Epithelial cell of esophagus (primary cell): ENCODE measurements around the gene CYB5A.

Source experiments
- DNase-seq: peaks from one replicate; pipeline ENCODE4 v3.0.0; 2010; ENCODE audit warnings: low read depth
- H3K4me3 ChIP-seq: 2 replicates; pipeline ENCODE4 v1.5.1; 2011; ENCODE audit warnings: mild to moderate bottlenecking, low read length, control low read depth
- TF ChIP-seq, protein P1 (sequence below): IDR thresholded peaks from 2 replicates; pipeline ENCODE4 v1.5.1; 2011; ENCODE audit warnings: low read depth, mild to moderate bottlenecking, low read length, control low read depth, inconsistent platforms; ENCODE audit not compliant: insufficient read depth; ENCODE audit errors: missing control alignments

Gene CYB5A

DNA sequence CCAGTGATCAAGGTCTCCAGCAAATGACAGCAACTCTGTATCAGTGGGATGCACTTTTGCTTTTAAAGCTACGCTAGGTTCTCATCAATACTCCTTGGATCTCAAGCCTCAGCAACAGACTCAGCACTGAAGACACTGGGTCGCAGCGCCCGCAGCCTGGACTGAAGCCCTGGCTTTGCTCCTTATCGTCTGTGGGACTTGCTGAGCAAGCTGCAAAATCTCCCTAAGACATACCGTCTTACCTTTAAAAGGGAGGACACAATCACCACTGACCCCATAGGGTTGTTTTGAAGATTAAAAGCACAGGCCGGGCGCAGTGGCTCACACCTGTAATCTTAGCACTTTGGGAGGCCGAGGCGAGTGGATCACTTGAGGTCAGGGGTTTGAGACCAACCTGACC, 8.1 kb downstream of the CYB5A start:
- DNase-seq, result no peak
- H3K4me3 ChIP-seq, result no peak overlapping the region
- TF ChIP-seq, protein P1, sequence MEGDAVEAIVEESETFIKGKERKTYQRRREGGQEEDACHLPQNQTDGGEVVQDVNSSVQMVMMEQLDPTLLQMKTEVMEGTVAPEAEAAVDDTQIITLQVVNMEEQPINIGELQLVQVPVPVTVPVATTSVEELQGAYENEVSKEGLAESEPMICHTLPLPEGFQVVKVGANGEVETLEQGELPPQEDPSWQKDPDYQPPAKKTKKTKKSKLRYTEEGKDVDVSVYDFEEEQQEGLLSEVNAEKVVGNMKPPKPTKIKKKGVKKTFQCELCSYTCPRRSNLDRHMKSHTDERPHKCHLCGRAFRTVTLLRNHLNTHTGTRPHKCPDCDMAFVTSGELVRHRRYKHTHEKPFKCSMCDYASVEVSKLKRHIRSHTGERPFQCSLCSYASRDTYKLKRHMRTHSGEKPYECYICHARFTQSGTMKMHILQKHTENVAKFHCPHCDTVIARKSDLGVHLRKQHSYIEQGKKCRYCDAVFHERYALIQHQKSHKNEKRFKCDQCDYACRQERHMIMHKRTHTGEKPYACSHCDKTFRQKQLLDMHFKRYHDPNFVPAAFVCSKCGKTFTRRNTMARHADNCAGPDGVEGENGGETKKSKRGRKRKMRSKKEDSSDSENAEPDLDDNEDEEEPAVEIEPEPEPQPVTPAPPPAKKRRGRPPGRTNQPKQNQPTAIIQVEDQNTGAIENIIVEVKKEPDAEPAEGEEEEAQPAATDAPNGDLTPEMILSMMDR, result no peak

DNA sequence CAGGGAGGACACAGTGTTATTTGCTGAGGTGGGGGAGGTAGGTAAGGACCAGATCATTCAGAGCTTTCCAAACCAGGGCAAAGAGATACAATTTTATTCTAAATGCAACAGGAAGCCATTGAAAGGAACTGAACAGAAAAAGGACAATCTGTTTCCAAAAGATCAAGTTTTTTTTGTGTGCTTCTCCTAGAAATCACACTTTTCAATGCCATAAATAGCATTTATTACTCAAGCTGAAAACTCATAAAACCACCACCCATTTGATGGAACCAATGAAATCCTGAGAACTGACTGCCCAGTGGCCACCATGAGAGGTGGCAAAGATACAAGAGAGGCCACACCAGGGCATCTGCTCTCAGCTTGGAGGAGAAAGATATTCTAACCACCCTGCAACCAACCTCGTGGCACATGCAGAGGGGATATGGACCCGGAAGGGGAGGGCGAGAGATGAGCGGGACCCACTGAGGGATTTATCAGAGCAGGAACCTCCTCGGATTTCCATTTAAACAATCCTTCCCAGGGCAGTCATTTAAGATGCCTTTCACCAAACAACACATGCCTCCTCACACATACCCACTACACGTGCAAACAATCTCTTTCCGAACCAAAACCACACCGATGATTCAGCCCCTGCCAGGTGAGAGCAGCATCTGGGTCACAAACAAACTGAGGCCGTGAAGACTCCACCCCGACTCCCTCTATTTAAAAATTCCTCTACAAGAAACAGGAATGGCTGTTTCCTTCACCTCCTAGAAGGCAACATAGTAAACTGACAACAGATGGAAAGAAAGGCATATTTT, 8.8 kb downstream of the CYB5A start:
- peak; percentile 56 for DNase-seq
- TF ChIP-seq, protein P1, result no peak
- H3K4me3 ChIP-seq, result no peak overlapping the region

DNA sequence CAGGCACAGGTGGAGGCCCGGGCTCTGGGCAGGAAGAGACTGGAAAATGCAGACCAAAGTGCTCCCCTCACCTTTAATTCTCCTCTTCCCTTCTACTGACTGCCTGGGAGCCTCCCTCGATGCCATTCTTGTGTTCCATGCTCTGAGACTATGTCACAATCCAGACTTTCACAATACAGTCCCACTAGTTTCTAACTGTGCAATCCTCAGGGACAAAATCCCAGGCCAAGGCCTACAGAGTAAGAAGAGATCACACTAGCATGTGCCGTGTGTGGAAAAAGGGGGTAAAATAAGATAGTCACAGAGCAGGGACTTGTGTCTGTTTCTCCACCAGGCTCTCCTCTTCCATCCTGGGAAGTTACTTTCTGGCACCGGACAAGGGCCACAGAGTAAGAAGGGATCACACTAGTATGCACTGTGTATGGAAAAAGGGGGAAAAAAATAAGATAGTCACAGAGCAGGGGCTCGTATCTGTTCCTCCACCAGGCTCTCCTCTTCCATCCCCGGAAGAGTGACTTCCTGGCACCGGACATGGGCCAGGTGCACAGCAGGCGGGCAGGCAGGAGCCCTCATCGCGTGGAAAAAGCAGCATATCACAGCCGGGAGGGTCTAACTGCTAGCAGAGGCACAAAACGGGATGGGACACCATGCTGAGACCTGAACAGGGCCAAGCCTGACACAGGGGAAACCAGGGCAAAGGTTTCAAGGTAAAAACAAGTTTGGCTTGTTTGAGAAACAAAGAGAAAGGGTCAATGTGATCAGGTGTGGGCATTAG, 9.6 kb downstream of the CYB5A start:
- H3K4me3 ChIP-seq, result no peak overlapping the region
- TF ChIP-seq, protein P1, result no peak
- peak; percentile 43 for DNase-seq

DNA sequence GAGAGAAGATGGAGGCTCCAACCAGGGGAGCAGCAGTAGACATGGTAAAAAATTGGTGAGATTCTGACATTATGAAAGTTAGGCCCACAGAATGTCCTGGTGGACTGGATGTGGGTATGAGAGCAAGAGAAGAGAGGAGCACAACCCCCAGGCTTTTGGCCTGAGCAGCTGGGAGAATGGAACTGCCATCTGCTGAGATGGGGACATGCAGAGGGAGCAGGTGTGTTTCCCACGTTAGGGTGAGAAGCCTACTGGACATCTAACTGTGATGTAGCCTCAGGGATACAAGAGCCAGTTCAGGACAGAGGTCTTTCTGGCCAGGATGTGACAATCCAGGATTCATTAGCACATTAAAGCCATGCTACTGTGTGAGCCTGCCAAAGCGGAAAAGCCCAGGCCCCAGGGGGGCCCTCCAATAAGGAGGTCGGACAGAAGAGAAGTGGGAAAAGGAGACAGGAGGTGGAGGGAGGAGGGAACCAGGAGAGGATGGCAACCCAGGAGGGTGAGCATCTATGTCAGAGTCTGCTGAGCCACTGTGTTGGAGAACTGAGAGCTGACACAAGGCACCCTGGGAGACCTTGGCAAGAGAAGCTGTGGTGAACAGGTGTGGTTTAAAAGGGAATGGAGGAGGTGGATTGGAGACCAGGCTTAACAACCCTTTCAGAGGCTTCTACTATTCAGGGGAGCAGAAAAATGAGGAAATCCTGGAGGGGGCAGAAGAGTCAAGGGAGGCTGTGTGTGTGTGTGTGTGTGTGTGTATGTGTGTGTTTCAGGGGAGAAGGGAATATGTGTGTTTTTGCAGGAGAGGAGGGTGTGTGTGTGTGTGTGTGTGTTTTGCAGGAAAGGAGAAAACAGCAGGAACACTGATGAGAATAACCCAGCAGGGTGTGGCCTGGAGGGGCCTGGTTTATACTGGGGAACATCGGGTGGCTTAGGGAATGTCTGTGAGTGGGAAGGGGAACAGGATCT, 10.5 kb downstream of the CYB5A start:
- TF ChIP-seq, protein P1, result no peak
- no peak for DNase-seq
- H3K4me3 ChIP-seq, result no peak overlapping the region

DNA sequence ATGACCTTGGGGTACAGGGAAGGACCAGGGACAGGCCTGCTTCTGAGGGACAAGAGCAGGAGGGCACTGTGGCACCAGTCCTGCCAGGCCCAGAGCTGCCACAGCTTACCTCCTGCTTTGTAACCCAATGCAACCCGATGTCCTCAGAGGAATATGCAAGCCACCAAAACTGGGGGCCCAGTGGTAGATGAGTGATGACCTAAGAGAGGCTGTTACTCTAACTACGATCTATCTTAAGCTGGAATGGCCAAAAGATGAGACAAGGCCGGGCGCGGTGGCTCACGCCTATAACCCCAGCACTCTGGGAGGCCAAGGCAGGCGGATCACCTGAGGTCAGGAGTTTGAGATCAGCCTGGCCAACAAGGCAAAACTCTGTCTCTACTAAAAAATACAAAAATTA, 12.8 kb downstream of the CYB5A start:
- TF ChIP-seq, protein P1, result no peak
- DNase-seq, result no peak
- H3K4me3 ChIP-seq, result no peak overlapping the region

DNA sequence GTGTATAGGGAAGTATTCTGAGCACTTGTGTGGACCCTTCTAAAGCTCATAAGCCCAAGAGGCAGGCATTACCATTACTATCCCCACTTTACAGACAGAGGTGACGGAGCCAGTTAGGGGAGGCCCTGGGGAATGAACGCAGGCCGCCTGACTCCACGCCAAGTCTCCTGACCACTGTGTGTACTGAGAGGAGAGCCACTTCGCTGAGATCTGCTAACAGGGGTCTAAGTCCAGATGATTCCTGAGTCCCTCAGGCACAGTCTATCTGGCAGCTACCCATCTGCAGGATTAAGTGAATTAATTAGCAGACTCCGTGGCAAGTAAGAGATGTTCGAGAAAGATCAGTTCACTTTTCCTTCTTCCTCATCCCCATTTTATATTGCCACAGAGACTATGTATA, 13.7 kb downstream of the CYB5A start:
- TF ChIP-seq, protein P1, result no peak
- no peak overlapping the region for H3K4me3 ChIP-seq
- no peak for DNase-seq
